ENCODE data around the gene SHMT1. TPM values are rescaled to one million over a fixed set of nuclear protein-coding genes. Genes with fewer than 3 reads are reported as not detected.

SHMT1 gene
- total RNA-seq, 6 experiments from 2014 or later, result 7.9 to 18.5 (median 16.2) TPM

- Mint-ChIP-seq H3K27ac (peak overlapping the region; percentile 57; the same call in 1 of the 2 replicates), H3K4me1 (ENCODE audit: low read depth) (peaks cover 23% of the 10 kb centered on the region), H3K27me3 (ENCODE audit: insufficient read depth) (no peaks in the 10 kb centered on the region; the same call in 1 of the 2 replicates), H3K4me3 (no peak overlapping the region), H3K36me3 (ENCODE audit: low read depth) (peaks cover 5% of the 10 kb centered on the region; the same call in 1 of the 2 replicates), H3K9me3 (no peaks in the 10 kb centered on the region)
- peak; percentile 28 for DNase-seq
- TF ChIP-seq CTCF (IDR thresholded peaks at IDR 0.05), result peak; percentile 42; the same call in 1 of the 2 replicates
These were observed 40.3 kb downstream of the SHMT1 start for GRCh38 chr17:18323007-18323406.

- TF ChIP-seq CTCF (IDR thresholded peaks at IDR 0.05), result no peak
- Mint-ChIP-seq H3K36me3 (ENCODE audit: low read depth) (peaks cover 5% of the 10 kb centered on the region; the same call in 1 of the 2 replicates), H3K4me3 (no peak overlapping the region), H3K9me3 (no peaks in the 10 kb centered on the region), H3K27ac (no peak overlapping the region), H3K4me1 (ENCODE audit: low read depth) (peaks cover 27% of the 10 kb centered on the region), H3K27me3 (ENCODE audit: insufficient read depth) (no peaks in the 10 kb centered on the region; the same call in 1 of the 2 replicates)
- DNase-seq, result no peak
These were observed 40.8 kb downstream of the SHMT1 start for GRCh38 chr17:18322522-18322921.

GRCh38 chr17:18321309-18321708, 42.0 kb downstream of the SHMT1 start:
- DNase-seq, result no peak
- H3K4me3 Mint-ChIP-seq, result no peak overlapping the region
- H3K9me3 Mint-ChIP-seq, result no peaks in the 10 kb centered on the region
- no peaks in the 10 kb centered on the region; the same call in 1 of the 2 replicates for H3K27me3 Mint-ChIP-seq (ENCODE audit: insufficient read depth)
- peaks cover 40% of the 10 kb centered on the region for H3K4me1 Mint-ChIP-seq (ENCODE audit: low read depth)
- TF ChIP-seq CTCF (IDR thresholded peaks at IDR 0.05), result peak; percentile 46; the same call in 1 of the 2 replicates
- H3K36me3 Mint-ChIP-seq (ENCODE audit: low read depth), result peaks cover 17% of the 10 kb centered on the region
- H3K27ac Mint-ChIP-seq, result no peak overlapping the region

GRCh38 chr17:18320301-18320700, 43.0 kb downstream of the SHMT1 start:
- no peak for TF ChIP-seq CTCF (IDR thresholded peaks at IDR 0.05)
- Mint-ChIP-seq H3K4me3 (0 out of 2 replicates have a peak overlapping the region, but pooled peaks have one; percentile 15), H3K27me3 (ENCODE audit: insufficient read depth) (no peaks in the 10 kb centered on the region; the same call in 1 of the 2 replicates), H3K27ac (0 out of 2 replicates have a peak overlapping the region, but pooled peaks have one; percentile 12), H3K4me1 (ENCODE audit: low read depth) (peaks cover 47% of the 10 kb centered on the region), H3K9me3 (no peaks in the 10 kb centered on the region), H3K36me3 (ENCODE audit: low read depth) (peaks cover 22% of the 10 kb centered on the region)
- DNase-seq, result no peak

GRCh38 chr17:18319604-18320256, 43.6 kb downstream of the SHMT1 start:
- peak overlapping the region; percentile 12; the same call in 1 of the 2 replicates for H3K27ac Mint-ChIP-seq
- H3K9me3 Mint-ChIP-seq, result no peaks in the 10 kb centered on the region
- H3K4me1 Mint-ChIP-seq (ENCODE audit: low read depth), result peaks cover 47% of the 10 kb centered on the region
- peak; percentile 76 for TF ChIP-seq CTCF (IDR thresholded peaks at IDR 0.05)
- H3K4me3 Mint-ChIP-seq, result peak overlapping the region; percentile 15; the same call in 1 of the 2 replicates
- peak; percentile 55 for DNase-seq
- peaks cover 18% of the 10 kb centered on the region for H3K36me3 Mint-ChIP-seq (ENCODE audit: low read depth)
- no peaks in the 10 kb centered on the region; the same call in 1 of the 2 replicates for H3K27me3 Mint-ChIP-seq (ENCODE audit: insufficient read depth)
